ENCODE results near the gene KLHL14.
"Not testable (repeated sequence)": the region's sequence is repeated elsewhere in the genome, so short reads cannot be mapped to it uniquely, and the experiment has no call there.

KLHL14 gene

GRCh38 chr18:32717126-32717525, 55.7 kb downstream of the KLHL14 start:
- no peak for DNase-seq (ENCODE audit: low read depth)

DNA sequence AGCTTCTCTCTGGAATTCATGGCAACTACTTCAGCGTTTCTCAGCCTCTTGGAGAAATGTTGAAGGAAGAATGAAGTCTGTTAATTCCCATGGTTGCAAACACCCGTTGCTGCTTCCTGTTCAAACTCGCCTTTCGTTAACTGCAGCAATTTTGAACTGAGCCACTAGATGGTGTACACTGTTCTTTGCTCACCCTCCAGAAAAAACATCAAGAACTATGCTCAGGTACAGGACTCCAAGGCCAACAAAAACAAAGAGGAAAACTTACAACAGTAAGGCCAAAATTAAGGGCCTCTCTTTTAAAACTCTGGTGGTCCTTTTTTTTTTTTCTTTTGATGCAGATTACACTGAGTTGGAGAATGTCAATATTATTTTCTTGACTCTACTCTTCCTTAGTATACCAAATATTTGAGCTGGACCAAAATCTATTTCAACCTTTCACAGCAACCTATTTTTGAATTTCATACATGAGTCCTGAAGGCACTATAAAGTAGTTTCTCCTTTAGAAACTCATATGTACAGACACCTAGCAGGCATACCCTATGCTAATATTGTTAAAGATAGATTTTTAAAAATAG, 58.2 kb downstream of the KLHL14 start:
- DNase-seq (ENCODE audit: low read depth), result no peak

DNA sequence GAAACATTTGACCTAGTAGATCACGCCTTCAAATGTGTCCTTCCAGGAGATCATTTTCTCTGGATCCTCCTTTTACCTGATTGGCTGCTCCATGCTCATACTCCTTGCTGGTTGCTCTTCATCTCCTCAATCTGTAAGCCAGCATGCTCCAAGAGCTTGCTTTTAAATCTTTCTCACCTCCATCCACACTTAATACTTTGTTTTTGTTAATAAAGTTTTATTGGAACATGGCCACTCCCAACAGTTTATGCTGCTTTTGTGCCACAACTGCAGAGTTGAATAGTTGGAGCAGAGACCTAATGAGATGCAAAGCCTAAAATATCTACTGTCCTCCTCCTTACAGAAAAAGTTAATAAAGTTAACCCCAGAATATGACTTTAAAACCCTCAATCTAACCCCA, 60.0 kb downstream of the KLHL14 start:
- DNase-seq (ENCODE audit: low read depth), result no peak

GRCh38 chr18:32711862-32712261, 61.0 kb downstream of the KLHL14 start:
- no peak for DNase-seq (ENCODE audit: low read depth)

GRCh38 chr18:32707586-32707985, 65.2 kb downstream of the KLHL14 start:
- DNase-seq (ENCODE audit: low read depth), result no peak

GRCh38 chr18:32707147-32707546, 65.7 kb downstream of the KLHL14 start:
- DNase-seq (ENCODE audit: low read depth), result no peak

- no peak for DNase-seq (ENCODE audit: low read depth)
These were observed 71.5 kb downstream of the KLHL14 start for GRCh38 chr18:32701313-32701712.

- DNase-seq (ENCODE audit: low read depth), result no peak
These were observed 74.7 kb downstream of the KLHL14 start for GRCh38 chr18:32698153-32698552.

DNA sequence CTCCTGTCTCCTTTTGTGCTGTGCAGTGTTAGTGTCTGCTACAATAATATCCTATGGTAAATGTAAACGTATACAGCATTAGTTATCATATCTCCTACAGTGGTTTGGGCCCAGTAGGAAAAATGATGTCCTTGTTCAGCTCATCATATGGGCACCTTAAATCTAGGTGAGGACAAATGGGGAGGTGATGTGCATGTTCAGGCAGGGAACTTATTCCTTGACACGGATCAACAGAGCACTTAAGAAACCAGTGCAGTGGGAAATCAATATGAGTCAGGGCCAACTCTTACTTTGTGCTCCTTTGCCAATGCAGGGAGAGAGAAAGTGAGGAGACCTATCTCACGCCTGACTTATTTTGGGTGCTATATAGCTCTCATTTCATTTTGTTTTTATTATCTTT, 76.4 kb downstream of the KLHL14 start:
- DNase-seq (ENCODE audit: low read depth), result no peak

DNA sequence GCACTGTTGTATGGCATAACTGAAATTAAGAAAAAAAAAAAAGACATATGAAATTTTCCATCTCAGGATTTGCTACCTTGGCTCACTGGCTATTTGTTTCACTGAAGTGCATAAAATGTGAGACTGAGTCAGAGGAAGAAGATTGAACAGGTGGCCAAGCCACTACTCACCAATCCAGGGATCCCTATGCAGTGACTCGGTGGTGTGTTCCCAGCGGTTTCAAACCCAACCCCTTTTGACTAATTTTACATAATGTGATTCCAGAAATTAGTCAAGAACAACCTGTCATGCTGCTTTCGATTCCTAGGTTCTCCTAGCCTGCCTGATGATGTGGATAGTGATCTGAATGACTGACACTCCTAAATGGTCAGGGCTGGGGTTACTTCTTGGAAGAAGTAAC, 77.3 kb downstream of the KLHL14 start:
- no peak for DNase-seq (ENCODE audit: low read depth)

GRCh38 chr18:32688821-32689220, 84.0 kb downstream of the KLHL14 start:
- DNase-seq (ENCODE audit: low read depth), result no peak

DNA sequence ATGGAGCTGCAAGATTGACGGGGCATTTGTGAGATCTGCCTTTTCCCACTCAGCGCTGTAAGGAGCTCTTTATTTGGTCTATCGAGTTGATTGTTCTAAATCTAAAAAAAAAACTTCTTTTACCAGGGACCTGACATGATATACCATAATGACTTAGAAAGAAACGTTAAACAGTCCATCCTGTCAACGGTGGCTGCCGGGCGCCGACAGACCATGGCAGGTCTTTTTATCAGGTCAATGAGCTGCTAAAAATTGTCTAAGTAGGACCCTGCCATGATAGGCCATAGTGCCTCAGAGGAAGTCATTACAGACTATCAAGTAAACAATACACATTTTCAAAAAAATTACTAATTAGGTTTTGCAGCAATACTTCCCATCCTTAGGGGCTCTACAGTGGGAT, 87.9 kb downstream of the KLHL14 start:
- no peak for DNase-seq (ENCODE audit: low read depth)

GRCh38 chr18:32684096-32684495, 88.7 kb downstream of the KLHL14 start:
- no peak for DNase-seq (ENCODE audit: low read depth)

- DNase-seq (ENCODE audit: low read depth), result no peak
These were observed 89.8 kb downstream of the KLHL14 start for GRCh38 chr18:32683044-32683443.

- no peak for DNase-seq (ENCODE audit: low read depth)
These were observed 95.2 kb downstream of the KLHL14 start for GRCh38 chr18:32677578-32677977.

DNA sequence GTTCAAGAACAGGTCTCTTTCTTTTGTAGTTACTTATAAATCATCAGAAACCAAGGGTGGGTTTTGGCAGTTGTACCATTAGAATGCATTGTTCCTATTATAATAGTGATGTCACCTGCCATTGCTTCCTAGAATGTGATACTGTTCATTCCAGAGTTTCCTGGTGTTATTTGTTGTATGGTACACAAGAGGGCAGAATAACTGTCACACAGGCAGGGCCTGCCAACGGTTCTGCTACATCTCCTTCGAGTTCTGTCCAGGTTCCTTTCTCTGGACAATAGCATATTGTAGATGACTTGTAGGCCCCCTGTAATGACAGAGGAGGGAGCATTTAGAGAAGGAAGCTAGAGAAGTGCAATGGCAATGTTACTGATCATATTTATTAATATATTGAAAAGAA, 98.3 kb downstream of the KLHL14 start:
- no peak for DNase-seq (ENCODE audit: low read depth)

DNA sequence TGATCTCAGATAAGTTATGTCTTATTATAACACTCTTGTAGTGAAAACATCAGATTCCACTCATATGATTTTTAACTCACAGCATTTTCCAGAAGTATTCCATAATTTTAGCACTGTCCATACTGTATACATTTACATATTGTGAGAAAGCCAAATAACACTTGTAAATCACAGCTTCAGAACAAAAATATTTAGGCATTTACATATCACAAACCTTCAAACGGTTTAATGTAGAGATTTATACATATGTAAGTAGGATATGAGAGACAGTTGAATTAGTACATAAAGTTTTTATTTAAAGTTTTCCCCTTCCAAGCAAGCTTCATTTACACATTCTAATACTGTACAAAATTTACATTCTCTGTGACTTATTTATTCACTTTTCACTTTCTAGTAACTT, 100.4 kb downstream of the KLHL14 start:
- DNase-seq (ENCODE audit: low read depth), result no peak

DNA sequence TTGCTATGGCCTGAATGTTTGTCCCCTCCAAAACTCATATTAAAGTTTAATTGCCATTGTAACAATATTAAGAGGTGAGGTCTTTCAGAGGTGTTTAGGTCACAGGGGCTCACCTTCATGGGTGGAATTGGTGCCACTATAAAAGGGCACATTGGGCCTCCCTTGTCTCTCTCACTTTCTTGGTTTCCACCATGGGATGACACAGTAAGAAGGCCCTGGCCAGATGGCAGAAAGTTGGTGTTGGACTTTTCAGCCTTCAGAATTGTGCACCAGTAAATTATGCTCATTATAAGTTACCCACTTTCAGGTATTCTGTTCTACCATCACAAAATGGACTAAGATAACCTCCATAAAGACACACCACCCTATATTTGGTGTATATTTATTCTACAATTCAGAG, 102.1 kb downstream of the KLHL14 start:
- DNase-seq (ENCODE audit: low read depth), result no peak

DNA sequence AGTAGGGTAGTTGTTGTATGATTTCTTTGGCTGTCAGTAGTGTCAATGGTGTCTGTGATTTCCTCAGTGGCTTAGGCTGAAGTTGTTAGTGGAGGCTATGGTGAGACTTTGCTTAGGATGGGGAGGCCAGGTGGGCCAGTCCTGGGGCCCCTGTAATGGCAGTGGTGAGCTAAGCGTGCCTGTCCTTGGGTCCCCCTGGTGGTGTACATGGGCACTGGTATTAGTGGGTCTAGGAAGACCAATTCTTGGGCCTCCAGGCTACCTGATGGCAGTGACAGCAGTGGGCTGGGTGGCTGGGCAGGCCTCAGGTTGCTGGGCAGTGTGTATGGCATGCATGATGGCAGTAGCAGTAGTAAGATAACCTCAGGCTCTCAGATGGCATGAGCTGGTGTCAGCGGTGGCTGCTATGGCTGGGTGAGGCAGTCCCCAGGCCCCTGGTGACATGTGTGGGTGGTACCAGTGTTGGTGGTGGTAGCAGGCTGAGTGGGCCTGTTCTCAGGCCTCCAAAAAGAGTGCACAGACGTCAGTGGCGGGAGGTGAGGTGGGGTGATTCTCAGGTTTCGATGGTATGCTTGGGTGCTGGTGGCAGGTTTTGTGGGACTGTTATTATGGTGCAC, 103.2 kb downstream of the KLHL14 start:
- DNase-seq (ENCODE audit: low read depth), result no peak

DNA sequence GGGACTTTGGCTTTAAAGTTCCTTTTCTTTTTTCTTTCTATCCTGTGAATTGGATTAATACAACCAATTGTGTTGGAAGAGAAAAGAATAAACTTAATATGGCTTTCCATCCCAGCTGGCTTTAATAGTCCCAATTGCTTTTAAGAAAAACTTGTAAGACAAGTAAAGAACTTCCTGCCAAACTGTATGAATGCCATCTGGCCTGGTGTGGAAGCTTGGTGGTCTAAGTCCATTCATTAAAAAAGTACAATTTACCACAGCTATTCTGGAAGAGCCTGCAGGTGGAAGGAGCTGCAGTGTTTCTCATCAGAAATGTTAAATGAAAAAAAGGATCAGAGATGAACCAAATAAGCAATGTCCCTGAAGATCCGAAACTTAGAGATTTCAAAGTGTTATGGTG, 103.9 kb downstream of the KLHL14 start:
- no peak for DNase-seq (ENCODE audit: low read depth)

DNA sequence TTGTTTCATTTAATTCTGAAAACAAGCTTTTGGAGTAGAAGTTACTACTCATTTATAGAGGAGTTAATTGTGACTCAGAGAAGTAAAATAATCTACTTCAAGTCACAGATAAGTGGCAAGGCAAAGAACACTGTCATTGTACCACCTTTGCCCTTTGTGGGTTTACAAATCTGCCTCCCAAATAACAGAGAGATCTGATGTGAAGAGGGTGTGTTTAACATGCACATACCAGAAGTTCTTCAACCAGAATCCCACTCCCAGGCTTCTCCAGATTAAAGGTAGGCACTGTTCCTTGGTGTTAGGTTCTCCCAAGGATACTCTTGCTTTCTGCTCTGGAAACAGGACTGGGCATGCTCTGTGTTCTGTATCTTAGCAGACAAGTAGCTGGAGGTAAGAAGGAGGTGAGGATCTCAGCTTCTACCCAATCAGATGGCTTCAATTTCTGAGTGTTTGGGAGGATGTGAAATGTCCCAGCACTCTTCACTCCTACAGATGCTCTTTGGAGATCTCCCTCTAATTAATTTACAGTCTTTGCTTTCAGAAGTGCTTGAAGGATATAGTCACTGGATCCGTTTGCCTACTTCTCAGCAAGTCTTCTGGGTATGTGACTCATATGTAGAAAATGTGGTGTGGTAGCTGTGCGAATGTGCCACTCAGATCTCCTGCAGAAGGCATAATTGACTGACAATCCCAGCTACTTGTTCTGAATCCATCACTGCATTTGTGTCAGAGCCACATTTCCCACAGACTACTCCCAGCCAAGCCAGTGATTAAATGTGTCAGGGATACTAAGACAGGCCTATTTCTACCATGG, 111.1 kb downstream of the KLHL14 start:
- no peak for DNase-seq (ENCODE audit: low read depth)

DNA sequence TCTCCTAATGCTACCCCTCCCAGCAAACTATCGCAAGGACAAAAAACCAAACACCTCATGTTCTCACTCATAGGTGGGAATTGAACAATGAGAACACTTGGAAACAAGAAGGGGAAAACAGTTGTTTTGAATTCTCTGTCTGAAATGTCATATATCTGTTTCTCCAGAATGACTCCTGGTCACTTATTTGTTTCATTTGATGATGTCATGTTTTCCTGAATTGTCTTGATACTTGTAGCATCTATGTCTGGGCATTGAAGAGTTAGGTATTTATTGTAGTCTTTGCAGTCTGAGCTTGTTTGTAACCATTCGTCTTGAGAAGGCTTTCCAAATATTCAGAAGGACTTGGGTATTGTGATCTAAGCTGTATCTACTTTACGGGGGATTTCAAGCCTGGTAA, 118.3 kb downstream of the KLHL14 start:
- not testable (repeated sequence) for DNase-seq (ENCODE audit: low read depth)

DNA sequence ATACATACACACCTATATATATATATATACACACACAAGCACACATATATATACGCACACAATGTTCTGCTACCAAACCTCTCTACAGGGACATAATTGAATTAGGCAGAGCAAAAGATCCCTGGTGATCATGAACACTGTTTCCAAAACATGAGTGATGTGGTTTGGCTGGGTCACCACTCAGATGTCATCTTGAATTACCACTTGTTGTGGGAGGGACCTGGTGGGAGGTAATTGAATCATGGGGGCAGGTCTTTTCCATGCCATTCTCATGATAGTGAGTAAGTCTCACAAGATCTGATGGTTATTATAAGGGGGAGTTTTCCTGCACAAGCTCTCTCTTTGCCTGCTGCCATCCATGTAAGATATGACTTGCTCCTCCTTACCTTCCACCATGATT, 135.2 kb downstream of the KLHL14 start:
- not testable (repeated sequence) for DNase-seq (ENCODE audit: low read depth)

GRCh38 chr18:32637226-32637625, 135.6 kb downstream of the KLHL14 start:
- DNase-seq (ENCODE audit: low read depth), result no peak
